Ureter (tissue), 1 donor: ENCODE data around the gene TSPAN14. TPM values are rescaled to one million over a fixed set of nuclear protein-coding genes. Genes with fewer than 3 reads are reported as not detected.

Experiments used
- total RNA-seq: library from RNA; stranded (reverse); gene quantifications from one replicate; pipeline ENCODE4 v1.2.4, GENCODE V29; 2023
- donor health status: DM: yes; HTN: yes; CAD: no.

TSPAN14 gene
- total RNA-seq, 1 donor from 2014 or later = 177 TPM

Other genes with a start within 250 kb of the TSPAN14 start
- 372 TPM for gene ANXA11, start 248.8 kb upstream of the TSPAN14 start, total RNA-seq
- gene MAT1A, start 164.7 kb upstream of the TSPAN14 start, total RNA-seq = 0.75 TPM
- not detected for gene DYDC1, start 97.6 kb upstream of the TSPAN14 start, total RNA-seq
- not detected for gene DYDC2, start 97.5 kb upstream of the TSPAN14 start, total RNA-seq
- gene PRXL2A, start 45.8 kb upstream of the TSPAN14 start, total RNA-seq = 118 TPM
- gene SH2D4B, start 83.6 kb downstream of the TSPAN14 start, total RNA-seq = not detected